Esophagus muscularis mucosa (tissue), 4 donors: ENCODE data around the gene PPP1R12B. TPM values are rescaled to one million over a fixed set of nuclear protein-coding genes. Genes with fewer than 3 reads are reported as not detected.
"Not testable (repeated sequence)": the region's sequence is repeated elsewhere in the genome, so short reads cannot be mapped to it uniquely, and the experiment has no call there.

ENCODE experiments used
- DNase-seq: peaks from one replicate; pipeline ENCODE4 v3.0.0-alpha.2; 2017; ENCODE audit errors: extremely low spot score
- H3K27ac ChIP-seq, 4 donors: fragments of 200-600 bp; sonication (generic); replicated peaks in 1 of 4; 1 replicate in 3 of 4; 2 replicates in 1 of 4; pipeline ENCODE4 v1.5.1; 2016 to 2019; ENCODE audit warnings: mild to moderate bottlenecking in 1 of 4
- H3K27me3 ChIP-seq, 4 donors: fragments of 200-600 bp; sonication (generic); one replicate each; pipeline versions ENCODE4 v1.5.1 to v1.6.0; 2016 to 2019
- H3K36me3 ChIP-seq, 4 donors: fragments of 200-600 bp; sonication (generic); one replicate each; pipeline ENCODE4 v1.5.1; 2016 to 2019
- H3K4me1 ChIP-seq, 4 donors: fragments of 200-600 bp; sonication (generic); one replicate each; pipeline ENCODE4 v1.5.1; 2016 to 2019
- H3K4me3 ChIP-seq, 4 donors: fragments of 200-600 bp; sonication (generic); 1 replicate in 2 of 4; 2 replicates in 2 of 4; pipeline ENCODE4 v1.5.1; 2016 to 2019; ENCODE audit warnings: mild to moderate bottlenecking in 4 of 4, moderate library complexity in 1 of 4
- H3K9me3 ChIP-seq, 4 donors: fragments of 200-600 bp; sonication (generic); 1 replicate in 3 of 4; 2 replicates in 1 of 4; pipeline ENCODE4 v1.5.1; 2016 to 2019
- EP300 ChIP-seq: sonication (generic); formaldehyde crosslinking; IDR thresholded peaks from one replicate; pipeline ENCODE4 v1.6.1; 2017; ENCODE audit warnings: antibody characterized with exemption
- POLR2A ChIP-seq: fragments of 450-650 bp; IDR thresholded peaks from one replicate; pipeline ENCODE4 v1.6.1; 2017; ENCODE audit warnings: antibody characterized with exemption, moderate library complexity, mild to moderate bottlenecking, low read depth
- POLR2AphosphoS5 ChIP-seq, 2 donors: sonication (generic); formaldehyde crosslinking; IDR thresholded peaks; one replicate each; pipeline ENCODE4 v1.6.1; 2017; ENCODE audit warnings: antibody characterized with exemption in 2 of 2
- WGBS: methylation state at CpG from one replicate; pipeline ENCODE4 v1.1.5; 2018; 5-methylcytosine and 5-hydroxymethylcytosine counted together
- intact Hi-C: fragments of 100-400 bp; cut with DNase I; formaldehyde crosslinking; loops from one replicate; pipeline ENCODE4 v1.15.1; 2023
- total RNA-seq, 4 donors: library from RNA; depleted of rRNA; stranded (reverse); fragments of >200 nt; gene quantifications; one replicate each; pipeline versions ENCODE4 v1.1.0 to v1.2.1, GENCODE V29; 2016
- TF ChIP-seq, protein P1 (sequence below), 3 experiments: fragments of 200-600 bp in 2 of 3; fragments of 450-650 bp in 1 of 3; sonication (generic) in 2 of 3; IDR thresholded peaks; one replicate each; pipeline ENCODE4 v1.5.1; 2017 to 2019; ENCODE audit warnings: antibody characterized with exemption in 3 of 3, mild to moderate bottlenecking in 2 of 3, moderate library complexity in 1 of 3

The PPP1R12B gene
- total RNA-seq, 4 donors from 2014 or later = 692 to 1,262 (median 949) TPM

DNA sequence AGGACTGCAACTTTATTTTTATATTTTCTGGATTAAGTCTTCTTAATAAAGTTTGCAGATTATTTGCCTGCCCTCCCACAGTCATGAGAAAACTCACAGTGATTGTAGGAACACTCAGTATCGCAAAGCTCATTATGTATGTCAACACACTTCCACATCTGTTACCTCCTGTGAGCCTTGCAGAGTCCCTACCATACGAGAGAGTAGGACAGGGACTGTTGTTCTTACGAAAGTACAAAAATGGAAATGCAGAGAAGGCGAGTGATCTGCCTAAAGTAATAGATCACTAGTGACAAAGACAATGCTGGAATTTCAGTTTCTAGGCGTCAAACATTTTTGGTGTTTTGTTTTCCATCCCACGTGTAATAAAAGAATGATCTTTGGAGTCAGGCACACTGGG, 230.1 kb downstream of the PPP1R12B start:
- WGBS = 44% methylated on average over 6 of the region's 6 CpGs
- no peak for DNase-seq
- TF ChIP-seq POLR2A = no peak
- TF ChIP-seq POLR2AphosphoS5 (IDR thresholded peaks at IDR 0.05) = peak; percentile 31 to 61
- TF ChIP-seq EP300 = no peak
- H3K4me1 ChIP-seq = peaks cover 72 to 89% (median 79%) of the 10 kb centered on the region in 4 donors
- no peaks in the 10 kb centered on the region for H3K9me3 ChIP-seq
- H3K27me3 ChIP-seq = no peaks in the 10 kb centered on the region
- no peak overlapping the region for H3K4me3 ChIP-seq
- intact Hi-C loops = no loop called here
- H3K36me3 ChIP-seq = peaks cover 13 to 55% (median 44%) of the 10 kb centered on the region in 4 donors
- H3K27ac ChIP-seq = peak overlapping the region; percentile 80 to 84 (median 82)

DNA sequence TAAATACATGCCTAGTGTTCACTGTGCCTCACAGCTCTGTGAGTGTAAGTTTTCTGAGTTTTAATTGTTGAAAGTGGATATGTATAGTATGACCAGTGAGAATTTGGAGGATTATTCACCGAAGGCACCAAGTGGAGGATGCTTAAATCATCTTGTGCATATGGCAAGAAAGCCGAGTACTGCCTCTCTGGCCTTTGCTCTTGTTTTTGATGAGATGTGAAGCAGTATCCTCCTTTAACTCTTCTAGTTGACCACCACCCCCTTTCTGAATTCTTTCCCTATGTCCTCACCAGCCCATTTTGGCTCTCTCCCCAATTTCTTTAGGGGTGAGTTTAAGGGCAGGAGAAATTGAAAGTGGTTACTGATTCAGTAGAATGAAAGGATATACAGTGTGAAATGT, 231.3 kb downstream of the PPP1R12B start:
- intact Hi-C loops = no loop called here
- Histone ChIP-seq H3K36me3 (peaks cover 13 to 57% (median 51%) of the 10 kb centered on the region in 4 donors), H3K27me3 (no peaks in the 10 kb centered on the region), H3K27ac (peak overlapping the region; percentile 80 to 84 (median 82)), H3K4me3 (no peak overlapping the region), H3K4me1 (peaks cover 64 to 88% (median 71%) of the 10 kb centered on the region in 4 donors), H3K9me3 (no peaks in the 10 kb centered on the region)
- DNase-seq = no peak
- WGBS = 29% methylated on average over 2 of the region's 2 CpGs
- TF ChIP-seq, protein P1, sequence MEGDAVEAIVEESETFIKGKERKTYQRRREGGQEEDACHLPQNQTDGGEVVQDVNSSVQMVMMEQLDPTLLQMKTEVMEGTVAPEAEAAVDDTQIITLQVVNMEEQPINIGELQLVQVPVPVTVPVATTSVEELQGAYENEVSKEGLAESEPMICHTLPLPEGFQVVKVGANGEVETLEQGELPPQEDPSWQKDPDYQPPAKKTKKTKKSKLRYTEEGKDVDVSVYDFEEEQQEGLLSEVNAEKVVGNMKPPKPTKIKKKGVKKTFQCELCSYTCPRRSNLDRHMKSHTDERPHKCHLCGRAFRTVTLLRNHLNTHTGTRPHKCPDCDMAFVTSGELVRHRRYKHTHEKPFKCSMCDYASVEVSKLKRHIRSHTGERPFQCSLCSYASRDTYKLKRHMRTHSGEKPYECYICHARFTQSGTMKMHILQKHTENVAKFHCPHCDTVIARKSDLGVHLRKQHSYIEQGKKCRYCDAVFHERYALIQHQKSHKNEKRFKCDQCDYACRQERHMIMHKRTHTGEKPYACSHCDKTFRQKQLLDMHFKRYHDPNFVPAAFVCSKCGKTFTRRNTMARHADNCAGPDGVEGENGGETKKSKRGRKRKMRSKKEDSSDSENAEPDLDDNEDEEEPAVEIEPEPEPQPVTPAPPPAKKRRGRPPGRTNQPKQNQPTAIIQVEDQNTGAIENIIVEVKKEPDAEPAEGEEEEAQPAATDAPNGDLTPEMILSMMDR (IDR thresholded peaks at IDR 0.05) = no peak
- TF ChIP-seq POLR2A (no peak), POLR2AphosphoS5 (IDR thresholded peaks at IDR 0.05) (peak in 1 of 2 donors; percentile 54), EP300 (no peak)

DNA sequence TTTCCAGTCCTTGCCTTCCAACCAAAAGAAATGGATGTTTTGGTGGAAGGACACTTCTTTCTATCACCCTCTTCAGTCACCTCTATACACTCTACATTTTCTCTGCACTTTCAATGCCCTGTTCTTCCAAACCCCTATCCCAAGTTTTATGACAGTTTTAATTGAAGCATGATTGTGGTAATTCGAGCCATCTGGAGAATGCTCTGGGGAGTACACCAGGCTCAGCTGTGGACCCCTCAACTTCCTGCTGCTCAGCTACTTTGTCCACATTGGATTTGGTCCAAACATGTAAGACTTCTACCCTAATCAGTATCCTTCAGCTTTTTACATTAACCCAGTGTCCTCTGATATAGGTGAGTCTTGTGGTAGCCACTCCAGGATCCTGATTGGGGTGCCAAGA, 232.1 kb downstream of the PPP1R12B start:
- Histone ChIP-seq H3K27ac (peak overlapping the region; percentile 80 to 84 (median 82)), H3K4me3 (no peak overlapping the region), H3K4me1 (peaks cover 63 to 88% (median 71%) of the 10 kb centered on the region in 4 donors), H3K27me3 (no peaks in the 10 kb centered on the region), H3K36me3 (peaks cover 13 to 50% (median 45%) of the 10 kb centered on the region in 4 donors), H3K9me3 (no peaks in the 10 kb centered on the region)
- 47% methylated on average over 1 of the region's 1 CpG for WGBS
- intact Hi-C loops = no loop called here
- TF ChIP-seq, protein P1 (IDR thresholded peaks at IDR 0.05) = no peak
- TF ChIP-seq POLR2A = no peak
- TF ChIP-seq POLR2AphosphoS5 (IDR thresholded peaks at IDR 0.05) = peak in 1 of 2 donors; percentile 13
- no peak for DNase-seq

DNA sequence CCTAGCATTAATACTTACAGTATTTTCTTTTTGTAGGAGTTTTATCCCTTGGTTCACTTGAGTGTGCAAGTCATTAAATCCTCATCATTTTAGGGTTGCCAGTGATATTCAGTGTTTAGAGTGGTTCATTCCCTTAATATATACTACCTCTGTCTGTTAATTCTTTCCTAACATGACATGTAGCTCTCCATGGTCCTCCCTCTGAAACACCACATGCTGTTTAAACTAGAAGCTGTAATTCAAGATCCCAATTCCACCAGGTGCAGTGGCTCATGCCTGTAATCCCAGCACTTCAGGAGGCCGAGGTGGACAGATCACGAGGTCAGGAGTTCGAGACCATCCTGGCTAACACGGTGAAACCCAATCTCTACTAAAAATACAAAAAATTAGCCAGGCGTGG, 233.9 kb downstream of the PPP1R12B start:
- H3K4me1 ChIP-seq = peaks cover 63 to 88% (median 71%) of the 10 kb centered on the region in 4 donors
- peak in 1 of 2 donors; percentile 5 for TF ChIP-seq POLR2AphosphoS5 (IDR thresholded peaks at IDR 0.05)
- H3K9me3 ChIP-seq, H3K27me3 ChIP-seq, DNase-seq, H3K4me3 ChIP-seq, intact Hi-C loops: not testable (repeated sequence)
- H3K27ac ChIP-seq = peak overlapping the region in 3 of 4 donors; percentile 27 to 85 (median 82)
- WGBS = 78% methylated on average over 5 of the region's 5 CpGs
- peaks cover 13 to 48% (median 42%) of the 10 kb centered on the region in 4 donors for H3K36me3 ChIP-seq

DNA sequence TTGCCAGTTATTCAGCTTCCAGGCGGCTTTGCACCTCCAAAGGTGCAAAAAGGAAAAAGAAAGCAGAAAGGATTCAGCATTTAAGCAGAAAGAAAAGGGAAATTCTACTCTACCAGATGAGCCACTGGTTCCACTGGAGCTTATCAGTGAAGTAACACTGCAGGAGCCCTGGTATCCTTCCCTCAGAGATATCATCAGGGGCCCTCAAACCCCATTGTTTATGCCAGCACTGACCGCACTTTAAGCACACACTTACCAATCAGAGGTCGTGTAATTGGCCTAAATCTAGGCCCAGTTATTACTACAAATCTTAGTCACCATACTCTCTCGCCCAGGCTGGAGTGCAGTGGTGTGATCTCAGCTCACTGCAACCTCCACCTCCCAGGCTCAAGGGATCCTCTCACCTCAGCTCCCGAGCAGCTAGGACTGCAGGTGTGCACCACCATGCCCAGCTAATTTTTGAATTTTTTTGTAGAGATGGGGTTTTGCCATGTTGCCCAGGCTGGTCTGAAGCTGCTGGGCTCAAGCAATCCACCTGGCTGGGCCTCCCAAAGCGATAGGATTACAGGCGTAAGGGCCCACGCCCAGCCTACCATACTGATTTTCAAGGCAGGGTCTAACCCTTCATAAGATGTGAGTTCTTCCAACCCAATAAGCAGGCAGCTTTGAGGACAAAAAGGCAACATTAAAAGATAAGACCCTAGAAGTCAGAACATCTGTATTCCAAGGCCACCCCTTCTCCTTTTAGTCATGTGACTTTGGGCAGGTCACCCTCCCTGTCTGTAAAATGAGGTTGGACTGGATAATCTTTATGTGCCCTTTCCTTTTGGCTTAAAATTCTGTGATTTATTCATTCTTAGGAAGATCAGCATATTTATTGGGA, 236.4 kb downstream of the PPP1R12B start:
- TF ChIP-seq POLR2AphosphoS5 (IDR thresholded peaks at IDR 0.05) = peak in 1 of 2 donors; percentile 60
- TF ChIP-seq, protein P1 (IDR thresholded peaks at IDR 0.05) = no peak
- no peak overlapping the region for H3K4me3 ChIP-seq
- peak overlapping the region; percentile 83 to 86 (median 84) for H3K27ac ChIP-seq
- H3K4me1 ChIP-seq = peaks cover 63 to 88% (median 71%) of the 10 kb centered on the region in 4 donors
- 91% methylated on average over 8 of the region's 8 CpGs for WGBS
- DNase-seq = no peak
- no peaks in the 10 kb centered on the region for H3K9me3 ChIP-seq
- peaks cover 0 to 4% (median 0%) of the 10 kb centered on the region in 4 donors for H3K27me3 ChIP-seq
- intact Hi-C loops = no loop called here
- H3K36me3 ChIP-seq = peaks cover 13 to 48% (median 42%) of the 10 kb centered on the region in 4 donors
